Measurements from ENCODE around the gene C1QTNF1. TPM values are rescaled to one million over a fixed set of nuclear protein-coding genes. Genes with fewer than 3 reads are reported as not detected.

The C1QTNF1 gene
- total and polyA plus RNA-seq, 3 donors from 2014 or later: 9.1 to 22.5 (median 9.8) TPM

DNA sequence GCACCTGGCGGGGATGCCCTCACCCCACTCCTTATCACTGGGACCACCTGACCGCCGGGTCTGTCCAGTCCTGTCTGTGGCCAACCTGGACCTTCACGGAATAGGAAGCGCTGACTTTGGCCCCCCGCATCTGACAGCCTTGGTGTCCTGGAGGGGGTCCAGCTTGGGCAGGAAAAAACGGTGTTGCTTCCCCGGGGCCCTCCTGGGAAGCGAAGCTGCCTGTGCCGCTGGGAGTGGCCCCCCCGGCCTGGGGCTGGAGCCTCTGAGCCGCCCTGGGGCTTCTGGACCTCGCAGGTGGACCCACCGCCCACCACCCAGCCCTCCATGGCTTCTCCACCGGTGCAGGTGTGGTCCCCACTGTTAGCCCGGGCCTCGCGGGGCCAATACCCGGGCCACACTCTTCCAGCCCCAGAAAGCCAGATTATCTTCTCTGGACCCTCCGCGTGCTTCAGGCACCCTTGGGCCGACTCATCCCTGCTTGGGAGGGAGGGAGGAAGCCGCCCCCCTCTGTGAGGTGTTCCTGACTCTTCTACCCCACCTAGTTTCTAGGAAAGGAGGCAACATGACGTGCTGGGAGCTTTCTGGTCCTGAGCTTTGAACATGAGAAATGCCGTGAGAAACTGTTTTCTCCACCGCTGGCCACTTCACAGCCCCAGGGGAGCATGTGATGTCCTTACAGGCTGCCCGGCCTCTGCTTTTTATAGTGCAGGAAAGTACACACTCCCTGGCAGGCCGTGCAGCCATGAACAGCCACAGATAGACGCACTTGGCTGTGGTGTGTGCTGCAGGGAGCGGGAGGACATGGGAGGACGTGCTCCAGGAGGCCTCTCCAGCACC, 1.1 kb downstream of the C1QTNF1 start:
- H3K9me3 ChIP-seq: no peaks in the 10 kb centered on the region
- no peaks in the 10 kb centered on the region for H3K36me3 ChIP-seq (ENCODE audit: low read depth, missing control alignments)
- 29 to 33% methylated on average over 19 to 31 of the region's 31 CpGs for WGBS, 2 donors
- peaks cover 59% of the 10 kb centered on the region for H3K4me1 ChIP-seq
- no peak for TF ChIP-seq POLR2A (IDR thresholded peaks at IDR 0.05)
- TF ChIP-seq, protein P1, sequence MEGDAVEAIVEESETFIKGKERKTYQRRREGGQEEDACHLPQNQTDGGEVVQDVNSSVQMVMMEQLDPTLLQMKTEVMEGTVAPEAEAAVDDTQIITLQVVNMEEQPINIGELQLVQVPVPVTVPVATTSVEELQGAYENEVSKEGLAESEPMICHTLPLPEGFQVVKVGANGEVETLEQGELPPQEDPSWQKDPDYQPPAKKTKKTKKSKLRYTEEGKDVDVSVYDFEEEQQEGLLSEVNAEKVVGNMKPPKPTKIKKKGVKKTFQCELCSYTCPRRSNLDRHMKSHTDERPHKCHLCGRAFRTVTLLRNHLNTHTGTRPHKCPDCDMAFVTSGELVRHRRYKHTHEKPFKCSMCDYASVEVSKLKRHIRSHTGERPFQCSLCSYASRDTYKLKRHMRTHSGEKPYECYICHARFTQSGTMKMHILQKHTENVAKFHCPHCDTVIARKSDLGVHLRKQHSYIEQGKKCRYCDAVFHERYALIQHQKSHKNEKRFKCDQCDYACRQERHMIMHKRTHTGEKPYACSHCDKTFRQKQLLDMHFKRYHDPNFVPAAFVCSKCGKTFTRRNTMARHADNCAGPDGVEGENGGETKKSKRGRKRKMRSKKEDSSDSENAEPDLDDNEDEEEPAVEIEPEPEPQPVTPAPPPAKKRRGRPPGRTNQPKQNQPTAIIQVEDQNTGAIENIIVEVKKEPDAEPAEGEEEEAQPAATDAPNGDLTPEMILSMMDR (IDR thresholded peaks at IDR 0.05): no peak
- intact Hi-C loops (cut with DNase I; ENCODE audit: low total_unique reads): no loop called here
- H3K27ac ChIP-seq: peak overlapping the region in 1 of 2 donors; percentile 30
- H3K4me3 ChIP-seq: peak overlapping the region; percentile 55 to 62
- H3K27me3 ChIP-seq: no peaks in the 10 kb centered on the region
- DNase-seq: no peak

DNA sequence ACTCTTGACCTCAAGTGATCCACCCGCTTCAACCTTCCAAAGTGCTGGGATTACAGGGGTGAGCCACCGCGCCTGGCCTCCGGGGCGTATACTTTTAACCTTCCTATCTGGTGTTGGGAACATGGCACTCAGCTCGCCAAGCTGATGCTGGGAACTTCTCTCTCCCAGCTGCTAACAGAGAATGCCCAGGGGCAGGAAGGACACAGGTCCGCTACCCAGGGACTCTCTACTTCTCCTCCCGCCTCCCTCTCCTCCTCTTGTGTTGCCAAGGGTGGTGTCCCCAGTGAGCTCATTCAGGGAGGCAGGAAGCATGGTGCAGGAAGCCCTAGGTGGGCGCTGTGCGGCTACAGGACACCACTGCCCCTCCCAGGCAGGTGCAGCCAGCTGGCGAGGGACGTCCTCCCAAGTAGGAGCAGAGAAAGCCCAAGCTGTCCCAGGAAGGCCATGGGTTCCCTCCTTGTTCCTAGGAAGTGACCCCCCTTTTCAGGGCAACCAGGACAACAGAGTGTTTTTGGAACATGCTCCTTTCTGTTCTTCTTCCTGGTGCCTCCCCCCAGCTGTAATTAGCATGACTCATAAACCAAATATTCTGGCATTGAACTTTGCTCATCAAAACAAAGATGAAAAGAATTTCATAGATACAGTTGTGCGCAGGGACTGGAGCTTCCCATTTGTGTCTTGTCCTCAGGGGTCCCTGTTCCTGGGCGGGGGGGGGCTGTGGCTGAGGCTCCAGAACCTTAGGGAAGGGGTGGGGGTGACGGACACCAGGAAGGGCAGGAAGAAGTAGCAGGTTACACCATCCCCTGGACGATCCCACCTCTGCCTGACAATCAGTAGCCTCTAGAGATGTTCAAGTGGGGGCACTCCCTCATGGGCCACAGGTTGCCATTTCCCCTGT, 2.7 kb downstream of the C1QTNF1 start:
- no peak overlapping the region for H3K27ac ChIP-seq
- no peaks in the 10 kb centered on the region for H3K9me3 ChIP-seq
- H3K27me3 ChIP-seq: no peaks in the 10 kb centered on the region
- peak; percentile 50 for DNase-seq
- intact Hi-C loops (cut with DNase I; ENCODE audit: low total_unique reads): no loop called here
- H3K36me3 ChIP-seq (ENCODE audit: low read depth, missing control alignments): no peaks in the 10 kb centered on the region
- 54 to 56% methylated on average over 11 to 16 of the region's 16 CpGs for WGBS, 2 donors
- H3K4me3 ChIP-seq: no peak overlapping the region
- TF ChIP-seq POLR2A (IDR thresholded peaks at IDR 0.05): no peak
- TF ChIP-seq, protein P1 (IDR thresholded peaks at IDR 0.05): no peak
- peaks cover 59% of the 10 kb centered on the region for H3K4me1 ChIP-seq

DNA sequence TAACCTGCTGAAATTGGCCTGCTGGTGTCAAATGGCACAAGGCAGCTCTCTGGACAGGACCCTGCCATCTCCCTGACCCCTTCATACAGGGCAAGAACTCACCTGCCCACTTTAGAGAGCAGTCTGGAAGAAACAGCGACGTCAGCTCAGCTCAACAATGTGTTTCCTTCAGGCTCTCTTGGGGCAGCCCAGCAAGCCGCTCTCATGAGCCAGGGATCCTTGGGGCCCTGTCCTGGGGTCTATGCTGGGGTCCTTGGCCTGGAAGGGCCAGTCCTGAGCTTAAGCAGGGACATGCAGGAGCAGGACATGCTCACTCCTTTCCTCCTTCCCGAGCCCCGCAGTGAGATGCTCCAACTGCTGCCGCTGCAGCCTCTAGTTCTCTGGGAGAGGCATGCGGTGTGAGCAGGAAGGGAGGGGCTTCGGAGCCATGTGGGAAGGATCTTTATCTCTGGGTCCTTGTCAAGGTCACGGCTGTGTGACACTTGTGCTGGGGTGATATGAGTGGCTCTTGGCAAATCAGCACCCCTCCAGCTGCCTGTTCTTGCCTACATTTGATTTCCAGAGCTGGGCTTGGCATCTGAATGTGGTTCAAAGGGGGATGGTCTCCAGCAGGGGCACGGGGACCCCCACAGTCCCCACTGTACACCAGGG, 3.4 kb downstream of the C1QTNF1 start:
- Histone ChIP-seq H3K27me3 (no peaks in the 10 kb centered on the region), H3K4me1 (peaks cover 55% of the 10 kb centered on the region), H3K4me3 (no peak overlapping the region), H3K27ac (no peak overlapping the region), H3K36me3 (ENCODE audit: low read depth, missing control alignments) (no peaks in the 10 kb centered on the region), H3K9me3 (no peaks in the 10 kb centered on the region)
- DNase-seq: no peak
- intact Hi-C loops (cut with DNase I; ENCODE audit: low total_unique reads): no loop called here
- TF ChIP-seq, protein P1 (IDR thresholded peaks at IDR 0.05): no peak
- TF ChIP-seq POLR2A (IDR thresholded peaks at IDR 0.05): no peak
- WGBS, 2 donors: 33 to 52% methylated on average over 3 to 10 of the region's 10 CpGs

DNA sequence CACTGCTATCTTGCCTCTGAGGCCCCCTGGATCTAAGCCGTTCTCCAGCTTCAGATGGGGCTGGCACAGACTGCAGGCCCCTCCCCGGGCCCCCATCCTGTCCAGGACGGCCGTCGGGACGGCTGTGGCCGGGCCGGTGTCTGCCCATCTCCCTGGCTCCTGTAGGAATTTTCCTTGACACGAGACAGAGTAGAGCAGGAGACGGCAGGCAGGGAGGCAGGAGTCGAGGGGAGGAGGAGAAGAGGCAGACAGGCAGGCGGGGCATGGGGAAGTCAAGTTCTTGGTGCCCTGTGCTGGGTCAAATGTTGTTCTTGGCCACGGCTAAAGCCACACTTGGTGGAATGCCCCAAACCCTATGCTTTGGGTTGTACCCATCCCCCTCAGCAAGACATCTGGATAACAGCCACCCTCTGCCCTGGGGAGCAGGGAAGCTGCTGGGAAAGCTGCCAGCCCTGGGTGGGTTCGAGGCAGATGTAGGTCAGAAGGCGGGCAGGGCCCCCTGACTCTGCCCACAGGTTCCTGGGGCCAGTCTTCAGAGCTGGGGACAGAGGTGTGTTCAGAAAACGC, 4.0 kb downstream of the C1QTNF1 start:
- Histone ChIP-seq H3K27ac (no peak overlapping the region), H3K4me1 (peaks cover 49% of the 10 kb centered on the region), H3K4me3 (no peak overlapping the region), H3K9me3 (no peaks in the 10 kb centered on the region), H3K27me3 (no peaks in the 10 kb centered on the region), H3K36me3 (ENCODE audit: low read depth, missing control alignments) (no peaks in the 10 kb centered on the region)
- intact Hi-C loops (cut with DNase I; ENCODE audit: low total_unique reads): no loop called here
- WGBS, 2 donors: 43 to 71% methylated on average over 3 to 16 of the region's 16 CpGs
- TF ChIP-seq, protein P1 (IDR thresholded peaks at IDR 0.05): no peak
- no peak for TF ChIP-seq POLR2A (IDR thresholded peaks at IDR 0.05)
- no peak for DNase-seq

All from testis (tissue), 3 donors.